GM19025 (cell line): ENCODE measurements around the gene MYL7.

Source experiments
- ATAC-seq: cut with Tn5 transposase; IDR thresholded peaks from one replicate; pipeline ENCODE4 v1.9.1; 2021; ENCODE audit warnings: mild to moderate bottlenecking, low read depth, moderate library complexity; ENCODE audit not compliant: unreplicated experiment

MYL7 gene

GRCh38 chr7:44150966-44151941 lies 10.1 kb upstream of the MYL7 start:
- no peak for ATAC-seq

GRCh38 chr7:44150466-44150832 lies 9.3 kb upstream of the MYL7 start:
- no peak for ATAC-seq

- ATAC-seq, result no peak
Measured at GRCh38 chr7:44149571-44150465, 8.7 kb upstream of the MYL7 start.

- no peak for ATAC-seq
Measured at GRCh38 chr7:44148961-44149536, 7.9 kb upstream of the MYL7 start.

- ATAC-seq, result no peak
Measured at GRCh38 chr7:44148166-44148565, 7.0 kb upstream of the MYL7 start.

- ATAC-seq, result no peak
Measured at GRCh38 chr7:44147026-44147991, 6.2 kb upstream of the MYL7 start.

- no peak for ATAC-seq
Measured at GRCh38 chr7:44145969-44146911, 5.1 kb upstream of the MYL7 start.

- ATAC-seq, result no peak
Measured at GRCh38 chr7:44145479-44145968, 4.4 kb upstream of the MYL7 start.

- ATAC-seq, result no peak
Measured at GRCh38 chr7:44144968-44145478, 3.9 kb upstream of the MYL7 start.

GRCh38 chr7:44144426-44144967 lies 3.4 kb upstream of the MYL7 start:
- no peak for ATAC-seq

- no peak for ATAC-seq
Measured at GRCh38 chr7:44143646-44144250, 2.6 kb upstream of the MYL7 start.

- no peak for ATAC-seq
Measured at GRCh38 chr7:44142028-44142427, 896 bp upstream of the MYL7 start.

- no peak for ATAC-seq
Measured at GRCh38 chr7:44140341-44140740, 791 bp downstream of the MYL7 start.

- ATAC-seq, result no peak
Measured at GRCh38 chr7:44139311-44140010, 1.7 kb downstream of the MYL7 start.

- no peak for ATAC-seq
Measured at GRCh38 chr7:44138698-44139097, 2.4 kb downstream of the MYL7 start.

- ATAC-seq, result no peak
Measured at GRCh38 chr7:44136731-44137130, 4.4 kb downstream of the MYL7 start.
